HAP-1 (cell line): ENCODE results near the gene CFAP141.

Source experiments
- DNase-seq, 2 experiments: peaks; one replicate each; pipeline ENCODE4 v3.0.0-alpha.2; 2016 to 2020; ENCODE audit warnings: low spot score in 2 of 2
- H3K27me3 ChIP-seq: fragments of 250-450 bp; sonication (Bioruptor Pico); 2 replicates; pipeline ENCODE4 v1.5.1; 2020; ENCODE audit warnings: low read depth, mild to moderate bottlenecking, moderate library complexity
- H3K36me3 ChIP-seq: fragments of 250-450 bp; sonication (Bioruptor Pico); replicated peaks from 2 replicates; pipeline ENCODE4 v1.5.1; 2020; ENCODE audit warnings: mild to moderate bottlenecking
- H3K4me1 ChIP-seq: fragments of 250-450 bp; sonication (Bioruptor Pico); 2 replicates; pipeline ENCODE4 v1.5.1; 2020; ENCODE audit warnings: mild to moderate bottlenecking
- H3K4me3 ChIP-seq: fragments of 250-450 bp; sonication (Bioruptor Pico); 2 replicates; pipeline ENCODE4 v1.5.1; 2020; ENCODE audit warnings: mild to moderate bottlenecking, moderate library complexity
- H3K9me3 ChIP-seq: fragments of 250-450 bp; sonication (Bioruptor Pico); 2 replicates; pipeline ENCODE4 v1.5.1; 2020; ENCODE audit warnings: mild to moderate bottlenecking, moderate library complexity
- in situ Hi-C: fragments of 300-500 bp; cut with MboI; formaldehyde crosslinking; loops from 3 replicates; pipeline ENCODE4 v1.14.3; 2020; ENCODE audit warnings: low sequenced_read_pairs, inconsistent platforms, mixed read lengths

Gene CFAP141

GRCh38 chr1:154192476-154192875, 13.7 kb downstream of the CFAP141 start:
- no peaks in the 10 kb centered on the region for H3K36me3 ChIP-seq
- H3K9me3 ChIP-seq = no peaks in the 10 kb centered on the region
- H3K4me1 ChIP-seq = peaks cover 8% of the 10 kb centered on the region
- no peak overlapping the region for H3K4me3 ChIP-seq
- in situ Hi-C loops = no loop called here
- no peaks in the 10 kb centered on the region for H3K27me3 ChIP-seq
- no peak for DNase-seq

DNA sequence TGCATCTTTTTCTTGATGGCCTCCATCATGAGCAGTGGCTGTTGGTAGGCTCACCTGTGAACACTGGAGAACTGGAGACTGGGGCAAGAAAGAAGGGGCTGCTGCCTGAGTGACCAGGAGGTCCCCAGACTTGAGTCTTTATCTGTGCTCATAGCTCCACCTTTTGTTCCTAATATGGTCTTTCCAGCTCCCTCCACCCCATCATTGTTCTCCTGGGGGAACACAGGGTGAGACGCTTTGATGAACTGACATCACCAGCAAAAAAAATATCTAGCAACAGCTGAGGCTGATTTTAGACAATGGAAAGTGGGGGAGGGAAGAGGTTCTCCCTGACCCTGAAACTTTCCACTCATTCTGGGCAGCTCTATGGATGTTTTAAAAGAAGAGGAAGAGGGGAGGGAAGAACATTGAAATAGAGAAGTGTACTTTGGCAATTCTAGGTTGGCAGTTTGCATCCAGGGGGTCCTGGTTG, 14.1 kb downstream of the CFAP141 start, which contains the start of gene TPM3:
TPM3 (minus strand) TSS at position 111 of the 472 bp plus-strand sequence; CDS start at position 29, 82 bp downstream.
- Histone ChIP-seq H3K4me3 (no peak within 1 kb of the TSS), H3K9me3 (no peaks in the 10 kb centered on the region), H3K27me3 (no peaks in the 10 kb centered on the region), H3K4me1 (peaks cover 13% of the 10 kb centered on the region), H3K36me3 (no peaks in the 10 kb centered on the region)
- no peak for DNase-seq
- in situ Hi-C loops = no loop called here

- Histone ChIP-seq H3K36me3 (no peaks in the 10 kb centered on the region), H3K27me3 (no peaks in the 10 kb centered on the region), H3K4me3 (no peak overlapping the region), H3K9me3 (no peaks in the 10 kb centered on the region), H3K4me1 (peaks cover 26% of the 10 kb centered on the region)
- in situ Hi-C loops = no loop called here
- DNase-seq = no peak
Observed at GRCh38 chr1:154190550-154190949, 15.6 kb downstream of the CFAP141 start.

GRCh38 chr1:154186852-154187501, 19.2 kb downstream of the CFAP141 start:
- Histone ChIP-seq H3K27me3 (no peaks in the 10 kb centered on the region), H3K4me1 (peaks cover 27% of the 10 kb centered on the region), H3K9me3 (no peaks in the 10 kb centered on the region), H3K4me3 (no peak overlapping the region), H3K36me3 (no peaks in the 10 kb centered on the region)
- peak; percentile 44 to 88 for DNase-seq
- in situ Hi-C loops = loop anchor here (10.0 kb wide), 1 partner anchor 148 kb away; no protein-coding TSS in a partner anchor

- H3K36me3 ChIP-seq = no peaks in the 10 kb centered on the region
- H3K27me3 ChIP-seq = no peaks in the 10 kb centered on the region
- peaks cover 32% of the 10 kb centered on the region for H3K4me1 ChIP-seq
- in situ Hi-C loops = loop anchor here (10.0 kb wide), 1 partner anchor 149 kb away; no protein-coding TSS in a partner anchor
- DNase-seq = peak; percentile 69 to 85
- H3K4me3 ChIP-seq = no peak overlapping the region
- H3K9me3 ChIP-seq = no peaks in the 10 kb centered on the region
Observed at GRCh38 chr1:154186177-154186576, 20.0 kb downstream of the CFAP141 start.

- Histone ChIP-seq H3K36me3 (peaks cover 14% of the 10 kb centered on the region), H3K27me3 (no peaks in the 10 kb centered on the region), H3K4me3 (peak overlapping the region; percentile 98), H3K9me3 (no peaks in the 10 kb centered on the region), H3K4me1 (peaks cover 60% of the 10 kb centered on the region)
- in situ Hi-C loops = loop anchor here (5.0 to 10.0 kb wide), 2 partner anchors 89 to 152 kb away; partner anchors contain the start of gene HAX1
- peak; percentile 98 to 99 for DNase-seq
Observed at GRCh38 chr1:154183046-154183915, 22.9 kb downstream of the CFAP141 start.

- in situ Hi-C loops = loop anchor here (5.0 to 10.0 kb wide), 2 partner anchors 90 to 152 kb away; partner anchors contain the start of gene HAX1
- no peaks in the 10 kb centered on the region for H3K9me3 ChIP-seq
- peaks cover 57% of the 10 kb centered on the region for H3K4me1 ChIP-seq
- H3K4me3 ChIP-seq = peak overlapping the region; percentile 98
- H3K36me3 ChIP-seq = peaks cover 18% of the 10 kb centered on the region
- peak; percentile 69 to 78 for DNase-seq
- H3K27me3 ChIP-seq = no peaks in the 10 kb centered on the region
Observed at GRCh38 chr1:154182344-154183045, 23.6 kb downstream of the CFAP141 start.

- peaks cover 51% of the 10 kb centered on the region for H3K4me1 ChIP-seq
- H3K27me3 ChIP-seq = no peaks in the 10 kb centered on the region
- peak overlapping the region; percentile 98 for H3K4me3 ChIP-seq
- in situ Hi-C loops = loop anchor here (5.0 to 10.0 kb wide), 2 partner anchors 90 to 153 kb away; partner anchors contain the start of gene HAX1
- H3K36me3 ChIP-seq = peaks cover 18% of the 10 kb centered on the region
- DNase-seq = no peak
- no peaks in the 10 kb centered on the region for H3K9me3 ChIP-seq
Observed at GRCh38 chr1:154181944-154182343, 24.2 kb downstream of the CFAP141 start.

DNA sequence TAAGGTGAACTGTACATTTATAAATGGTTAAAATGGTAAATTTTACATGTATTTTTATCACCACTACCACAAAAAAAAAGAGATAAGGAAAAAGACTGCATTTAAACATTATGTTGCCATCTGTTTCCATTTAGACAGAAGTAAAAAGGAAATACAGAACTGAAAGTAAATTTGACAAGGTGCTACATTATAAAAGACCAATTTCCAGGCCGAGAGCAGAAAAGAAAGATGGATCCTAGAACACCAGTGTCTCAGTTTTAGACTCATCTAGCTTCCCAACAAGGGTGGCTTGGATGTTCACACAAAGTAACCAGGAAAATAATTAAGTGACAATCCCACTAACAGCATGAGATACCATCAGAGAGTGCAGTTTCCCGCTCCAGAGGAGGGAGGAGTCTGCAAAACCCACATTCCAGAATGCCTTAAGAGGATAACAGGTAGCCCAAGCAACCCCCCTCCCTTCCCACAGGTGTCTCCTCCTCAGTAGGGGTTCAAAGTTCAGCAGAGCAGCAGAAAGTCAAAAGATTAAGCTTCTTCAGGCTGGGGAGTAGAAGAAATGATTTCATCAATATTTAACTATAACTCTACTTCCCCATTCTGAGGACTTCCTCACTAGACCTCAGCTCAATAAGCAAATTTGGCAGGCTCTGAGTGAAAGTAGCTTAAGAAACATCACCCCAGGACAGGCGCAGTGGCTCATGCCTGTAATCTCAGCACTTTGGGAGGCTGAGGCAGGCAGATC, 26.0 kb downstream of the CFAP141 start:
- no peaks in the 10 kb centered on the region for H3K9me3 ChIP-seq
- H3K36me3 ChIP-seq = peaks cover 30% of the 10 kb centered on the region
- no peak overlapping the region for H3K4me3 ChIP-seq
- no peaks in the 10 kb centered on the region for H3K27me3 ChIP-seq
- peaks cover 39% of the 10 kb centered on the region for H3K4me1 ChIP-seq
- in situ Hi-C loops = loop anchor here (5.0 to 10.0 kb wide), 2 partner anchors 92 to 155 kb away; partner anchors contain the start of gene HAX1
- DNase-seq = no peak

GRCh38 chr1:154178911-154179811, 27.0 kb downstream of the CFAP141 start:
- peaks cover 36% of the 10 kb centered on the region for H3K36me3 ChIP-seq
- H3K4me1 ChIP-seq = peaks cover 39% of the 10 kb centered on the region
- H3K4me3 ChIP-seq = no peak overlapping the region
- no peaks in the 10 kb centered on the region for H3K9me3 ChIP-seq
- in situ Hi-C loops = no loop called here
- DNase-seq = peak in 1 of 2 experiments; percentile 40
- no peaks in the 10 kb centered on the region for H3K27me3 ChIP-seq

DNA sequence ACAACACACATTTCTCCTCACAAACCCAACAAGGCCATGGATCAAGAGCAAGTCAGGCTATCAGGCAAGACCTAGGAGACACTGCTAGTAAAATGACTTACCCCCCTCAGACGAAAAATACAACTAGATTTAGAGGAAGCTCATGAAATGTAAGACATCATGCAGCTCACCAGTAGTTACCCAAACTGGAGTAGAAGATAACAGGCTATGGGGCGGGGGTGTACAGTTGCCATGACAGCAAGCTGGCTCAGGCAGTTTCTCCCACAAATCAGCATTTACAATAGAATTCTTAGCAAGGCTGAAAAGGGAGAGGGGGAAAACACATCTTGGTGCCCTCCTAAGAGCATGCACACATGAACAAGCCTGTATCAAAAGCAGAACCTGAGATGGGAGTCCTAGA, 28.1 kb downstream of the CFAP141 start:
- Histone ChIP-seq H3K4me1 (peaks cover 36% of the 10 kb centered on the region), H3K36me3 (peaks cover 47% of the 10 kb centered on the region), H3K4me3 (no peak overlapping the region), H3K9me3 (no peaks in the 10 kb centered on the region), H3K27me3 (no peaks in the 10 kb centered on the region)
- DNase-seq = no peak
- in situ Hi-C loops = no loop called here

GRCh38 chr1:154176337-154176736, 29.8 kb downstream of the CFAP141 start:
- no peaks in the 10 kb centered on the region for H3K9me3 ChIP-seq
- H3K27me3 ChIP-seq = no peaks in the 10 kb centered on the region
- DNase-seq = no peak
- no peak overlapping the region for H3K4me3 ChIP-seq
- H3K4me1 ChIP-seq = peaks cover 32% of the 10 kb centered on the region
- H3K36me3 ChIP-seq = peaks cover 63% of the 10 kb centered on the region
- in situ Hi-C loops = no loop called here
